Uterus (tissue), 2 donors: ENCODE results near the gene SLC13A3.

Experiments
- POLR2A ChIP-seq, 2 donors: fragments of 450-650 bp; IDR thresholded peaks; one replicate each; pipeline ENCODE4 v1.6.1; 2016; ENCODE audit warnings: antibody characterized with exemption in 2 of 2, mild to moderate bottlenecking in 1 of 2, moderate library complexity in 1 of 2
- TF ChIP-seq, protein P1 (sequence below), 4 experiments: fragments of 200-600 bp in 2 of 4; fragments of 450-650 bp in 2 of 4; sonication (generic) in 2 of 4; IDR thresholded peaks; one replicate each; pipeline ENCODE4 v1.5.1; 2016 to 2019; ENCODE audit warnings: antibody characterized with exemption in 4 of 4, mild to moderate bottlenecking in 2 of 4, moderate library complexity in 1 of 4

DNA sequence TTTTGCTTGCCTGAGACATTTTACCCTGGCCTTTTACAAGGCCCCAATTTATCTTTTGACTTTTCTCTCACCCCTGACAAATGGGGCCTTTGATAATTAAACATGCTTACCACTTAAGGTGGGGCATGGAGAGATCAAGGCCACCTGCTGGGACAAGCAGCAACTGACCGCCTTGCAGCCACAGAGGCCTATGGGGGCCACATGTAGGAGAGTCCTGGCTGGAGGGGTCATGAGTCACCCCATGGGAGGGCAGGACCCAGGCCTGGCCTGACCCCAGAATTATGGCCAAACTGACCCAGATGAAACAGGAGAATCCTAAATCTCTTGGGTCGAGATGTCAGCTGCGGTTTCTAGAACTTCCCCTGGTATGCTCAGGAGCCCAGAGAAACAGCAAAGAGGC, 92.3 kb downstream of the SLC13A3 start:
- TF ChIP-seq, protein P1, sequence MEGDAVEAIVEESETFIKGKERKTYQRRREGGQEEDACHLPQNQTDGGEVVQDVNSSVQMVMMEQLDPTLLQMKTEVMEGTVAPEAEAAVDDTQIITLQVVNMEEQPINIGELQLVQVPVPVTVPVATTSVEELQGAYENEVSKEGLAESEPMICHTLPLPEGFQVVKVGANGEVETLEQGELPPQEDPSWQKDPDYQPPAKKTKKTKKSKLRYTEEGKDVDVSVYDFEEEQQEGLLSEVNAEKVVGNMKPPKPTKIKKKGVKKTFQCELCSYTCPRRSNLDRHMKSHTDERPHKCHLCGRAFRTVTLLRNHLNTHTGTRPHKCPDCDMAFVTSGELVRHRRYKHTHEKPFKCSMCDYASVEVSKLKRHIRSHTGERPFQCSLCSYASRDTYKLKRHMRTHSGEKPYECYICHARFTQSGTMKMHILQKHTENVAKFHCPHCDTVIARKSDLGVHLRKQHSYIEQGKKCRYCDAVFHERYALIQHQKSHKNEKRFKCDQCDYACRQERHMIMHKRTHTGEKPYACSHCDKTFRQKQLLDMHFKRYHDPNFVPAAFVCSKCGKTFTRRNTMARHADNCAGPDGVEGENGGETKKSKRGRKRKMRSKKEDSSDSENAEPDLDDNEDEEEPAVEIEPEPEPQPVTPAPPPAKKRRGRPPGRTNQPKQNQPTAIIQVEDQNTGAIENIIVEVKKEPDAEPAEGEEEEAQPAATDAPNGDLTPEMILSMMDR (IDR thresholded peaks at IDR 0.05): no peak
- no peak for TF ChIP-seq POLR2A (IDR thresholded peaks at IDR 0.05)
